Measurements from ENCODE around the gene SLU7.

Gene SLU7

GRCh38 chr5:160367885-160368284 is 51.0 kb downstream of the SLU7 start:
- DNase-seq (ENCODE audit: low read depth in 1 of 2, low spot score in 1 of 2), result no peak

DNA sequence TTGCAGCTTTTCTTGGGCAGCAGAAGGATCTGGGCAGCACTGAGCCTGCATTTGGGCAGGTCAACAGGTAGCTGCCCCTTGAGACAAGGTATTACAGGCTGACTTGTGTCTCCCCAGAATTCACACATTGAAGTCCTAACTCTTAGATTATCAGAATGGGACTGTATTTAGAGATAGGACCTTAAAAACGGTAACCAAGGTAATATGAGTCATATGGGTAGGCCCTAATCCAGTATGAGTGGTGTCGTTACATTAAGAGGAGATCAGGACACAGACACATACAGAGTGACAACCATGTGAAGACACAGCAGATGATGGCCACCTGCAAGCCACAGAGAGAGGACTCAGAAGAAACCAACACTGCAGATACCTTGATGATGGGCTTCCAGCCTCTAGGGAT is 51.6 kb downstream of the SLU7 start:
- no peak for DNase-seq (ENCODE audit: low read depth in 1 of 2, low spot score in 1 of 2)

DNA sequence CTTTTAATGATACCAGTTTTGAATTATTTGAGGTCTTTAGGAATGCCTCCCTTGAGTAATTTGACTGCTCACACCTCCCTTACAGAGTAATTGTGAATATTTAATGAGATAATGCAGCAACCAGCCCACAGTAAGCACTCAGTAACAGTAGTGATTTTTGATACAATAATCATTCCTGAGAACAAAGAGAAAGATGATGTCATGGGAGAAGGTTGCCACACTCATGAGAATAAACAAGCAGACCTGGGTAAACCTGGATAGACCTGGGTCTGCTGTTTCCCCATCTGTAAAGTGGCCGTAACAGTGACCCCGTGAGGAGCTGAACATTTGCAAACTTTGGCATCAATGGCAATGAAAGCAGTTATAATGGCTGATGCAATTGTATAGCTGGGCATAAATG is 52.7 kb downstream of the SLU7 start:
- DNase-seq (ENCODE audit: low read depth in 1 of 2, low spot score in 1 of 2), result no peak

GRCh38 chr5:160363660-160364395 is 55.1 kb downstream of the SLU7 start:
- no peak for DNase-seq (ENCODE audit: low read depth in 1 of 2, low spot score in 1 of 2)

- no peak for DNase-seq (ENCODE audit: low read depth in 1 of 2, low spot score in 1 of 2)
These were observed 55.7 kb downstream of the SLU7 start for GRCh38 chr5:160363211-160363610.

GRCh38 chr5:160361624-160362228 is 57.2 kb downstream of the SLU7 start:
- no peak for DNase-seq (ENCODE audit: low read depth in 1 of 2, low spot score in 1 of 2)

DNA sequence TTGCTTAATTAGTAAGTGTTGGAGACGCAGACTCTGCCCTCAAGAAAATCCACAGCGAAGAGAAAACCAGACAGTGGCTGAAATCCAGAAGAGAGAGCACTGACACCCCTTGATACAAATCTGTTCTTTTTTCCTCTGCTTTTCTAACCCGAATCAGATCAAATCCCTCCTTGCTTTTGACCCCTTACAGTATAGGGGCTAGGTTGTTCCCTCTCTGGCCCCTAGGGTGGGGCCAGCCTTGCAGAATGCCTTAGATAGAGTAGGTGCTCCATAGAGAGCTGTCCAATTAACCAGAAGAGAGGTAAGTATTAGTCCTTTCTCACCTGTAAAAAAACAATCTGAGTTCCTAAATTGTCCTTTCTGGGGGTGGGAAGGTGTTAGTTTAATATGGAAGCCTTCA is 58.6 kb downstream of the SLU7 start:
- no peak for DNase-seq (ENCODE audit: low read depth in 1 of 2, low spot score in 1 of 2)

- DNase-seq (ENCODE audit: low read depth in 1 of 2, low spot score in 1 of 2), result no peak
These were observed 59.1 kb downstream of the SLU7 start for GRCh38 chr5:160359816-160360215.

DNA sequence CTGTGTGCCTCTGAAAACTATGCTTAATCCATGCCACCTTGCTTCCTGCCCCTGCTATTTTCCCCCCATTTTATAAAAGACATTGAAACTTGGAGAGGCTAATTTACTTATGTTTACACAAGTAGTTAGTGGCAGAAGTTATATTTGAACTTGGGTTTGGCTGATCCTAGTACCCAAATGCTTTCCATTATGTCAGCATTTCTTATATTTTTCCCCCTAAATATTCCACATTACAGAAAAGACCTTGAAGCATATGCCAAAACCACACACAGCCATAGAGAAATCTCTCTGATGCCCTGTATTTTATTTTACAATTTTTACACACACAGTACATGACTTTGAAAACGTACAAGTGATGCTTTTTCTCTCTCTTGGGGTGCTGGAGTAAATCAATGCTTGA is 59.6 kb downstream of the SLU7 start:
- no peak for DNase-seq (ENCODE audit: low read depth in 1 of 2, low spot score in 1 of 2)

DNA sequence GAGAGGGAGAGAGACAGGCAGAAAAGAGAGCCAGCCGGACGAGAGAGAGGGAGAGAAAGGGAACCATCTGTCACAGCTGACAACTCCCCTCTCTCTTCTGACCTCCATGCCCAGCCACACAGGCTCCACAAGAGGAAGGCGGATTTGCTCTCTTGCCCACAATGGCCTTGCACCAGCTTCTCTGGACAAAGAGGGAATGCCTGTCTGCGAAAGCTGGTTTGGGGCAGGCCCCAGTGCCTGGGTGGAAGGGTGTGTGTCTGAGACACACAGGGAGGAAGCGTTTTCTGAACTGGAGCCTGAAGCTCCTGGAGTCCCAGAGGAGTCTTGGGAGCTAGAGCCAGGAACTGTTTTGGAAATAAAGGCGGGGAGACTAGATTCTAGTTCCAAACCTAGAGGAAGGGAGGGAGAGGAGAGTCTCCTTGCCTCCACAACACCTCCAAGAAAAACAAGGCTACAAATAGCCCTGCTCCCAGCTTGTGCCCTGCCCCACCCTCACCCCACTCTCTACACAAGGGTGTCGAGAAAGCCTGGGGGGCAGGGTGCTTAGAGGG is 60.9 kb downstream of the SLU7 start:
- DNase-seq (ENCODE audit: low read depth in 1 of 2, low spot score in 1 of 2), result no peak

DNA sequence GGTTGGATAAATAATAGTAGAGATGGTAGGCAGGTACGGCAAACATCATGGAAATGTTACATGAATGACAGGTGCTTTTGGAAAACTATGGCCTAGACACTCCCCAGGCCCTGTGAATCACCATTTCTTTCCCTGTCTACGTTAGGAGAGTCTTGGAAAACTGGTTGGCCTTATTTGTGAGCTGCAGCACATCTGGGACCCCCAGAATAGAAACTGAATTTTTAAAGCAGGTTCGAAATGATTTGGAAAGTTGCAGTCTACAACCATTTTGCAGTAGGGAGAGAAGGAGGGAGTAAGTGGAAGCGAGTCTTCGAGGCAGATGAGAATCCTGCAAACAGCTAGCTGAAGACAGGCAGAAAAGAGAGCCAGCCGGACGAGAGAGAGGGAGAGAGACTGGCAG is 61.5 kb downstream of the SLU7 start:
- DNase-seq (ENCODE audit: low read depth in 1 of 2, low spot score in 1 of 2), result no peak

- DNase-seq (ENCODE audit: low read depth in 1 of 2, low spot score in 1 of 2), result no peak
These were observed 62.1 kb downstream of the SLU7 start for GRCh38 chr5:160356550-160357347.

DNA sequence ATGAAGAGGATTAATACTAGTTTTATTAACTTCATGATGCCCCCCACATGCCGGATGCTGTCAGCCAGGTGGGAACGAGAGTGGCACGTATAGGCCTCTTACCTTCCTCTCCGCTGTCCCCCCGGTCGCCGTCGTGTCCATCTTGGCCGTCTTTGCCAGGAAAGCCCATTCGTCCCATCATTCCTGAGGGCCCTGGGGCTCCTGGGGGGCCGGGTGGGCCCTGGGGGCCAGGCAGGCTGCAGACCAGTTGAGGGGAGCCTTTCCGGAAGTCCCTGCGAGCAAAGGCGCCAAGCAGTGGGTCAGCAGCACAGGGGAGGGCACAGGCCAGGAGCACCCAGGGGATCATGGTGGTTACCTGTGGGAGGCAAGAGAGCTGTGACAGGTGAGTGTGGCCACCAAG is 64.2 kb downstream of the SLU7 start:
- no peak for DNase-seq (ENCODE audit: low read depth in 1 of 2, low spot score in 1 of 2)

- DNase-seq (ENCODE audit: low read depth in 1 of 2, low spot score in 1 of 2), result no peak
These were observed 65.5 kb downstream of the SLU7 start for GRCh38 chr5:160353379-160353778.

DNA sequence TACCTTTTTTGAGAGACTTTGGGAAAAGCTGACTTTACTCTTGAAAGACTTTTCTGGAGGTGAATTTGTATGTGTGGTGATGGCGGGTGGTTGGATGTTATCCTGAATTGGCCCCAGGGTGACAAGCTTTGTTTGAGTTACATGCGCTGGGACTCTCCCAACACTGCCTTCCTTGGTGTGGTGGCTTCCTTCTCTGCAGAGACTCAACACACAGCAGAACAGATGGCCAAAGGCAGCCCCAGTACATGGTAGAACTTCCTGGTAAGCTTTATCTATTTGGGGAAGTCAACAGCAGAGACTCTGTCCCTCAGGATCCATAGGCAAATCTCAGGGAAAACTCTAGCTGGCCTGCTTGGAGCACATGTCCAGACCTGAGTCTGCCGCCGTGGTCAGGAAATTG is 66.6 kb downstream of the SLU7 start:
- DNase-seq (ENCODE audit: low read depth in 1 of 2, low spot score in 1 of 2), result no peak
